ENCODE data around the gene PFN2. TPM values are rescaled to one million over a fixed set of nuclear protein-coding genes. Genes with fewer than 3 reads are reported as not detected.

Gene PFN2
- total RNA-seq, 1 donor from 2014 or later: 98.0 TPM

DNA sequence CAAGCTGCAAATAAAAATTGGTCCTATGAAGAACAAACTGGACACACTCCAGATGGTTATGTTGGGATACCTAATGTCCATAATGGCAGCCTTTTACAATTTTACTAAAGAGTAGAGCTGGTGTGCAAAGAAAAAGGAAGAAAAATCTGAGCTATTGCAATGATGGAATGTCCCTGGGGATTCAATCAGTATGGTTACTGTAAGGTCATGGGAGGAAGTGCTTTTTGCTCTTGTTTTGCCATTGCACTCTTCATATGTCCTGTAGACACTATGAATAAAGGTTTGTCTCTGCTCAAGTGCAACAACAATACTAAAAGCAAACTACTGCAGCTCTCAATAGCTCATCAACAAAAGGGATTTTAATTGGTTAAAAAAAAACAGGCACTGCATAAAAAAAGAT, 5.4 kb downstream of the PFN2 start:
- H3K36me3 ChIP-seq (ENCODE audit: control insufficient read depth, insufficient read depth, low read length): no peaks in the 10 kb centered on the region
- TF ChIP-seq, protein P1, sequence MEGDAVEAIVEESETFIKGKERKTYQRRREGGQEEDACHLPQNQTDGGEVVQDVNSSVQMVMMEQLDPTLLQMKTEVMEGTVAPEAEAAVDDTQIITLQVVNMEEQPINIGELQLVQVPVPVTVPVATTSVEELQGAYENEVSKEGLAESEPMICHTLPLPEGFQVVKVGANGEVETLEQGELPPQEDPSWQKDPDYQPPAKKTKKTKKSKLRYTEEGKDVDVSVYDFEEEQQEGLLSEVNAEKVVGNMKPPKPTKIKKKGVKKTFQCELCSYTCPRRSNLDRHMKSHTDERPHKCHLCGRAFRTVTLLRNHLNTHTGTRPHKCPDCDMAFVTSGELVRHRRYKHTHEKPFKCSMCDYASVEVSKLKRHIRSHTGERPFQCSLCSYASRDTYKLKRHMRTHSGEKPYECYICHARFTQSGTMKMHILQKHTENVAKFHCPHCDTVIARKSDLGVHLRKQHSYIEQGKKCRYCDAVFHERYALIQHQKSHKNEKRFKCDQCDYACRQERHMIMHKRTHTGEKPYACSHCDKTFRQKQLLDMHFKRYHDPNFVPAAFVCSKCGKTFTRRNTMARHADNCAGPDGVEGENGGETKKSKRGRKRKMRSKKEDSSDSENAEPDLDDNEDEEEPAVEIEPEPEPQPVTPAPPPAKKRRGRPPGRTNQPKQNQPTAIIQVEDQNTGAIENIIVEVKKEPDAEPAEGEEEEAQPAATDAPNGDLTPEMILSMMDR (IDR thresholded peaks at IDR 0.05; ENCODE audit: insufficient read depth, low read length, poor library complexity, severe bottlenecking): no peak

DNA sequence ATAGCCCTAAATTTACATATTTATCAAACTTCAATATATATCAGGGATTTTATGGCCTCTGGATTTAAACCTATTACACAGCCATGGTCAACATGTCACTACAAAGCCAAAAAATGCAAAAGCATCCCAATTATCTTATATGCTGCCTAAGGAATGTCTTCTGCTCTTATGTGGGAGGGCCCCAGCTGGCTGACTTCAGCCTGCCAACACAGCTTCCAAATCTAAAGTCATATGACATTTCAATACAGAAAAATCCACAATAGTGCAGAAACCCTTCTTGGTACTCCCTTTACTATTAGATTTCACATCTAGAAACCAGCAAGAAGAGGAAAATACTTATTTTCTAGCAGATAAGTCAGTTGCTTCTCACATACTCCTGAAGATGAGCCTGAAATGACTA, 6.4 kb downstream of the PFN2 start:
- H3K36me3 ChIP-seq (ENCODE audit: control insufficient read depth, insufficient read depth, low read length): no peaks in the 10 kb centered on the region
- DNase-seq (ENCODE audit: low read depth): no peak
- TF ChIP-seq, protein P1 (IDR thresholded peaks at IDR 0.05; ENCODE audit: insufficient read depth, low read length, poor library complexity, severe bottlenecking): no peak

More for the DNA sequence above, 5.4 kb downstream of the PFN2 start:
- DNase-seq (ENCODE audit: low read depth): no peak
- Histone ChIP-seq H3K27me3 (ENCODE audit: control insufficient read depth, insufficient read depth, low read length) (no peaks in the 10 kb centered on the region), H3K4me3 (ENCODE audit: low read depth, low read length) (no peak overlapping the region)

DNA sequence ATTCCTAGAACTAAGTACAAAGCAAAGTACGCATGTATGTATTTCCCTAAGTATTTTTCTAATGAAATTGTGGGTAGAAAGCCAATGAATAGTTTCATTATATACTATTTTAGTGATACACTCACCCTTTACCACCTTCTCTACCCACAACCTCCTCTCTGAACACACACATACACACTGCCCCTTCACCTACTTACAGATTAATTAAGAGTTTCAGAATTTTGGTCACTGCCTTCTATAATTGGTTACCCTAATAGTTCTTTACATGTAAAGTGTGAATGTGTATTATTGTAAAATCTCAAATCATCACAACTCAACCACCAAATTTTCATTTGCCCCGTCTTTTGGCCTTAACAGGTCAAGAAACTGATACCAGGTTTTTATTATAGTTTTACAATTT, 7.2 kb downstream of the PFN2 start:
- TF ChIP-seq, protein P1 (IDR thresholded peaks at IDR 0.05; ENCODE audit: insufficient read depth, low read length, poor library complexity, severe bottlenecking): no peak
- Histone ChIP-seq H3K27me3 (ENCODE audit: control insufficient read depth, insufficient read depth, low read length) (no peaks in the 10 kb centered on the region), H3K36me3 (ENCODE audit: control insufficient read depth, insufficient read depth, low read length) (no peaks in the 10 kb centered on the region), H3K4me3 (ENCODE audit: low read depth, low read length) (no peak overlapping the region)
- no peak for DNase-seq (ENCODE audit: low read depth)

More for the DNA sequence above, 6.4 kb downstream of the PFN2 start:
- Histone ChIP-seq H3K4me3 (ENCODE audit: low read depth, low read length) (no peak overlapping the region), H3K27me3 (ENCODE audit: control insufficient read depth, insufficient read depth, low read length) (no peaks in the 10 kb centered on the region)

DNA sequence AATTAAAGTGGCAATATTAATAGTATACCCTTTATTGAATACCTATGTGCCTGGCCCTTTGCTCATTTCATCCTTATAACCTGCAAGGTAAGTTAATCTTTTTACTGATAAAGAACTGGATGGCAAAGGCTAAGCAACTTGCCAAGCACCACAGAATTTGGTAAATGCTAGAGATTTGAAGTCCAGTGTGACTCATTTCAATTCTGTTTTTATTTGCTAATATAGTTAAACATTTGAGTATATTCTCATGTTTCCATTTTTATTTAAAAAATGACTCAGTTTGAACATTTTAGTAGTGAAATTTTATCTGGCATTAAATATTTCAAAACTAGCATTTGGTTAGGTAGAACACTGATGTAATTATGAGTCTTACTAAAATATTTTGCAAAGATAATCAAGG, 11.3 kb downstream of the PFN2 start:
- Histone ChIP-seq H3K36me3 (ENCODE audit: control insufficient read depth, insufficient read depth, low read length) (no peaks in the 10 kb centered on the region), H3K27me3 (ENCODE audit: control insufficient read depth, insufficient read depth, low read length) (no peaks in the 10 kb centered on the region), H3K4me3 (ENCODE audit: low read depth, low read length) (no peak overlapping the region)
- TF ChIP-seq, protein P1 (IDR thresholded peaks at IDR 0.05; ENCODE audit: insufficient read depth, low read length, poor library complexity, severe bottlenecking): no peak
- no peak for DNase-seq (ENCODE audit: low read depth)

DNA sequence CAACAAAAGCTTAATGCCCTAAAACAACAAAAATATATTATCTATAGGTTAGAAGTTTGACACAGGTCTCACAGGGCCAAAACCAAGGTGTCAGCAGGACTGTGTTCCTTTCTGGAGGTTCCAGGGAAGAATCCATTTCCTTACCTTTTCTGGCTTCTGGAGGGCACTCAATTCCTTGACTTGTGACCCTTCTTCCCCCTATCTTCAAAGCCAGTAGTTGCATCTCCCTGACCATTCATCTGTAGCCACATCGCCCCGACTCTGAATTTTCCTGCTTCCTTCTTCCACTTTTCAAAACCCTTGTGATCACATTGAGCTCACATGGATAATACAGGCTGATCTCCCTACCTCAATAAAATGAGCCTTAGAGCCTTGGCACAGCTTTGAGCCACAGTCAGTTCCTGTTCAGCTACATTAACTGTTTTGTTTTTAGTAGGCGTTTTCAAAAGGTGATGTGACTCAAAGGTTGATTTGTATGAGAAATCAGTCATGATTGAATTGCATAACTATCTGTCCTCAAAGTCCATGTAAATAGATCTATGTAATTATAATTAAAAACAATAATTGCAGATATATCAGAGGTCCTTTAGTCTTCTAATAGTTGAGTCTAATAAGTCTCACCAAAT, 12.4 kb downstream of the PFN2 start:
- H3K27me3 ChIP-seq (ENCODE audit: control insufficient read depth, insufficient read depth, low read length): no peaks in the 10 kb centered on the region
- H3K4me3 ChIP-seq (ENCODE audit: low read depth, low read length): no peak overlapping the region
- TF ChIP-seq, protein P1 (IDR thresholded peaks at IDR 0.05; ENCODE audit: insufficient read depth, low read length, poor library complexity, severe bottlenecking): no peak
- no peak for DNase-seq (ENCODE audit: low read depth)
- no peaks in the 10 kb centered on the region for H3K36me3 ChIP-seq (ENCODE audit: control insufficient read depth, insufficient read depth, low read length)
